GM19395 (cell line): ENCODE results near the gene RAB7A.
A peak's percentile ranks its signal among the peaks of the same experiment; 100 is the strongest.

ENCODE experiments used
- ATAC-seq: cut with Tn5 transposase; IDR thresholded peaks from one replicate; pipeline ENCODE4 v1.9.1; 2021; ENCODE audit warnings: mild to moderate bottlenecking, moderate library complexity; ENCODE audit not compliant: unreplicated experiment

The RAB7A gene

DNA sequence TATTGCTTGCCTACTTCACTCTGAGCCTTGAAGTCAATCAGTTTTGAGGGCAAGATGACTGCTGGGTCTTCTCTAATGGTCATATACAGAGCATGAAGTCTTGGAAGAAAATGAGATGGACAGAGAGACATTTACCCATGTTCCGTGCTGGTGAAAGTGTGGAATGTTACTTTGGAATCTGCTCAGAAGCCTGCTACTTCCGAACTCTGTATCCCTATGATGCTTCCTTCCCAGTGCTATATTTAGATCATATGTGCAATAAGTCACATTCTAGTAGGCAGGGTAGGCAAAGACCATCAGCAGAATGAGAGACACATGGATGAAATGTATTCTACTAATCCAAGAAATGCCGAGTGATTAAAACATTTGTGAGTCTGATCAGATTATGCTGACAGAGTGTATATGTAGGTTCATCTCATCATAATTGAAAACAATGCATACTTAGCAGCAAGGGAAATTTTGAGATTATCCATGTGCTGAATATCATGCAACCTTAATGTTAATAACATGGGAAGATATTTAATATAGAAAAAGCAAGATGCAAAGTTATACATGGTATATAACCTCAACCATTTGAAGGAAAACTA is 60.5 kb downstream of the RAB7A start:
- ATAC-seq = no peak

DNA sequence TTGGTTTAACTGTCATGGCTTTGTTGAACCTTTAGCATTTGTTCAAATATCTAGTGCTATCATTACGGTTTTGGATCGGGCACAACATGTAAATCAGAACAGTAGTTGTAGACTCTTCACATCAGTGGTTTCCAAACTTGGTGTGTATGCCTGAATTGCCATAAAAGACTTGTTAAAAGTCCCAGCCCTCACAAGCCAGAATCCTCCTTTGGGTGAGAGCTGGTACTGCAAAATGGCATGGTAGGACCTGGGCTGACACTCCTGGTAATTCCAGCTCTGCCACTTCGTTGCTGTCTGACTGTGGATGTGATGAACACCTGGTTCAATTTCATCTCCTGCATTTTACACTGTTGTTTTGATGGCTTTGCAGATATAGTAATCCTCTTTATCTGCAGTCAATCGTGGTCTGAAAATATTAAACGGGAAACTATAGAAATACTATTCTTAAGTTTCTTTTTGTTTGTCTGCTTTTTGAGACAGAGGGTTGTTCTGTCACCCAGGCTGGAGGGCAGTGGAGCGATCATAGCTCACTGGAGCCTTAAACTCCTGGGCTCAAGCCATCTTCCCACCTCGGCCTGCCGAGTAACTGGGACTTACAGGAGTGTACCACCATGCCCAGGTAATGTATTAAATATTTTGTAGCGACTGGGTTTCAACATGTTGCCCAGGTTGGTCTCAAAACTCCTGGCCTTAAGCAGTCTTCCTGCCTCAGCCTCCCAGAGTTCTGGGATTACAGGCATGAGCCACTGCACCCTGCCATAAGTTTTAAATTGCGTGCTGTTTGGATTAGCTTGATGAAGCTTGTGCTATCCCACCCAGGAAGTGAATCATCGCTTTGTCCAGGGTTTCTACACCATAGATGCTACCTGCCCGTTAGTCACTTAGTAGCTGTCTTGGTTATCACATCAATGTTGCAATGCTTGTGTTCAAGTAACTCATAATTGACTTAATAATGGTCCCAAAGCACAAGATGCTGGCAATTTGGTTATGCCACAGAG is 61.6 kb downstream of the RAB7A start:
- no peak for ATAC-seq

DNA sequence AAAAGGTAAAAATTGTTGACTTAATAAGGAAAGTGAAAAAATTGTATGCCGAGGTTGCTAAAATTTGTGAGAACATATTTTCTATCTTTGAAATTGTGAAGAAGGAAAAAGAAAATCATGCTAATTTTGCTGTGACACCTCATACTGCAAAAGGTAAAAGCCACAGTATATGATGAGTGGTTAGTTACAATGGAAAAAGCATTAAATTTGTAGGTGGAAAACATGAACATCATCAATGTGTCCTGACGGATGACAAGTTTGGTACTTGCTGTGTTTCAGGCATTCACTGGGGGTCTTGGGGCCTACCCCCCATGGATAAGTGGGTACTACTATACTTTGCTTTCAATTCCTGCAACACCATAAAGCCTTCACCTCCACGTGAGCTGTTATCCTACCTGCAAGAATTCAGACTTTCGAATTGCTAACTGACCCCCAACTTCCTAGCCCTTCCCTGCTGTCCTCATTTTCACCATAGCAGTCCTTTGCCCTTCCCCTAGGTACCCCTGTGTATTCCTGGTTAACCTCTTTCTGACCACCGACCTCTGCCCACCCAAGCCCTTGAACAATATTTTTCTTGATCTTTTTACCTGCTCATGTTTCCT is 62.4 kb downstream of the RAB7A start:
- ATAC-seq = no peak

DNA sequence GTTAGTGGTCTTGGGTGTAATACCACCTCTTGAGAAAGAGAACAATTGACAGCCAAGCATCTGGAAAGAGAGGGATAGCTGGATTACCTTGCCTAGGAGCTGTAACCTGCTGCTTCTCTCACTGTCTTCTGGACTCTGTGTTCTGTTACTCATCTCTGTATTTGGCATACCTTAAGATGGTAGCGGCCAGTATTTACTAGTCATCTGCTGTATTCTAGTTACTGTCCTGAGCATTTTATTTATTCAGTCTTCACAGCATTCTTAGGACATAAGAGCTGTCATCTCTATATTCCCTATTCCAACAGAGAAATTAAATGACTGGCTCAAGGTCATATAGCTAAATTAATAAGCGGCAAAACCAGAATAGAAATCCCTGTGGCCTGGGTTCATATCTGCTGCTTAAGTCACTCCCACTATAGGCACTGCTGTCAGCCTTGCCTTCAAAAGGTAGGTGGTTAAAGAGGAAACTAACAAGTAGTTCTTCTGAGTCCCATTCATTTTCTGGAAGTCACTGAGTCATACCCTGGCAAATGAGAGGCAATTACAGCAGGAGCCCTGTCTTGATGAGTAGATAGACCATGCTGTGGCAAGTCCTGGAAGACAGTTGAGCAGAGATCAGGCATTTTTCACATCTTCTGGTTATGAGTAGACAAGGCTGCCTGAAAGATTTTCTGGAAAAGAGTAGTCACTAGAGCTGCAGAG is 68.2 kb downstream of the RAB7A start:
- no peak for ATAC-seq

DNA sequence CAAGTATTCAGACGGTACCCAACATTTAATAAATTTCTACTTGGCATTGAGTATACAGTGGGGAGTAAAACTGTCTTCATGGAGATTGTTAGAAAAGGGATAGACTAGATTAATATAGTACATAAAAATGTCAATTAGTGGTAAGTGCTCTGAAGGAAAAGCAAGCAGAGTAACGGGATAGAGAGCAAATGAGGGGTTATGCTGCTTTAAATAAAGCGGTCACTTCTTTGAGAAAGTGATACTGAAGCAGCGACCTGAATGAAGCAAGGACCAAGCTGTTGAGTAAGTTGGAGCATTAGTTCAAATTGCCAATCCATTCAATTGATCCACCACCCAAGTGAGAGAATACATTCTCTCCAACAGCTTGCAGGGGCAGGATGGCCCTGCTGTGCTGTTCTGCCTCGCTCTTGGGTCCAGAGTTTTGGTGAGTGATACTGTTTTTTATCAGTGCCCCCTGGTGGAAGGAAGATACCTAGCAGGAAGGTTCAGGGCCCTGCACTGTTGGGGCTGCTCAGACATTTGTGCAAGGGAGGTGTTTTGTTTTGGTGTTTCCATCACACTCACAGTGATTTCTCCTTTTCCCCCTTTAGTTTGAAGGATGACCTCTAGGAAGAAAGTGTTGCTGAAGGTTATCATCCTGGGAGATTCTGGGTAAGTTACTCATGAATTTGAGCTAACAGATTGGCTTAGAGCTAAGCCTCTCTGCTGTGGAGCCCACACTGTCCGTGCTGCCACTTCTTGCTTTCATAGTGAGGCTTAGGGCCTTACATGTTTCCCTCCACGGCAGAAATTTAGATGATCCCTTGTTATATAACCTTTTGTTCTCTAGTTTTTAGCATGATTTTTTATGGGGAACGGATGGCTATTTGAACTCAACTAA is 69.0 kb downstream of the RAB7A start:
- ATAC-seq = peak; percentile 73

DNA sequence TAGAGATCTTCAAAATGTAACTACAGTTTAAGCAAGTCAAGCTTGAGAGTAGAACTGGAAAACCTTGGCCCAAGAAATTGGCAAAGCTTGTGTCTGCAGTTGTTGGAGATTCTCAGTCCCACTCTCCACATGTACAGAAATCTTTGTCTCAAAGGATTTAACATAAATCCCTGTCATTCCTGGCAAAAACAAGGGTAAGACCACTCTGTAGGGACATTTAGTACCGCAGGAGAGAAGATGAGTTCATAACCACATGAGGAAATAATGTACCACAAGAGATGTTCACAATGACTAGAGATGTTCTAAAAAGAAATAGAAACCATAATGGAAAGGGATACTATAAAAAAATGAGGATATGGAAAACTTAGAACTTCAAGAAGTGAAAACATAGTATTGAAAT is 73.7 kb downstream of the RAB7A start:
- no peak for ATAC-seq

DNA sequence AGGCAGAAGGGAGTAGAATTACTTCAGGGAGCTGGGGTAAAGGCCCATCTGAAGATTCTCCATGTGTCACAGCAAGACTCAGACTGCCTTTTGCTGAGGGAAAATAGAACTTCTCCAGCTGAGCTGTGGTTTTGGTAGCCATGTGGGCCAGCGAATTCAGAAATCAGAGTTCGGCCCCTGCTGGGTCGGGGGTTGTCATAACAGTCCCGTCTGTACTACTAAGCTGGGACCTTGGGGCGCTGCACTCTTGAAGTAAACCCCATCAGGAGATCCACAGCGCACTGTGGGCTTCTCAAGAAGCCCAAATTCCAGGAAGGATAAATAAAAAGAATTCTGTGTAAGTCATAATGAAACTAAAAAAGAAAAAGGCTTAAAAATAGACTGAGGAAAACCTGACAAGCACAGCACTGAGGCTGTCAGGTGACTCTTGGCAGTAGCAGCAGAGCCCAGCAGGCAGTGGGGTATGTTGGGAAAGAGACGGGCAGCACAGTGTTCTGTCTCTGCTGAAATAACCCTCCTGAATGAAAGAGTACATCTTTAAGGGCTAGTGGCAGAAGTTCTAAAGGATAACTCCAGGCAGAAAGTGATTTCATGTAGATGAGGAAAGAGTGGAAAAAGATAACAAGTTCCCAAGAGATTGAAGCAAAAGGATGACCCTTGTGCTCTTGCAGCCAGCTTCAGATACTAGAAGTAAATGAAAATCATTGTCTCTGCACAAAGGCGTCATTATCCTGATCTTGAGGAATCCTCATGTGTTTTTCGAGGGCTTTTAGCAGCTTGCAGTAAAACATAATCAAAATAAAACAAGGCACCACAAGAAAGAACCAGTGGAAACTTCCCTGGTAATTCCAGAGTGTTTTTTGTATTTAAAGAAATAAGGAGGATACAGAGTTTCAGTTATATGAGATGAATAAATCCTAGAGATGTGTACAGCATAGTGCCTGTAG is 74.5 kb downstream of the RAB7A start:
- no peak for ATAC-seq

DNA sequence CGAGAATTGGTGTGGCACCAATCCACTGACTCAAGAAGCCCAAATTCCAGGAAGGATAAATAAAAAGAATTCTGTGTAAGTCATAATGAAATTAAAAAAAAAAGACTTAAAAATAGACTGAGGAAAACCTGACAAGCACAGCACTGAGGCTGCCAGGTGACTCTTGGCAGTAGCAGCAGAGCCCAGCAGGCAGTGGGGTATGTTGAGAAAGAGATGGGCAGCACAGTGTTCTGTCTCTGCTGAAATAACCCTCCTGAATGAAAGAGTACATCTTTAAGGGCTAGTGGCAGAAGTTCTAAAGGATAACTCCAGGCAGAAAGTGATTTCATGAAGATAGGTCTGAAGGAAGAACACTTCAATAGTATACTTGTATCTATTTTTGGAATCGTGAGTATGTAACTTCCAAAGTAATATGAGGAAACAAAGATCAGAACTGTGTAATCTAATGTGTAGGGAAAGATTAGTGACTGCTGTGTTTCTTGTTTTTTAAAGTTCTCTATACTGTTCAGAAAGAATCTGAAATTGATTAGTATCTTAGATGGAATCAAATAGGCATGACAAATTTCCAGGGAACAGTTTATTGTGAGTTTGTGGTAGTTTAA is 75.9 kb downstream of the RAB7A start:
- ATAC-seq = no peak

DNA sequence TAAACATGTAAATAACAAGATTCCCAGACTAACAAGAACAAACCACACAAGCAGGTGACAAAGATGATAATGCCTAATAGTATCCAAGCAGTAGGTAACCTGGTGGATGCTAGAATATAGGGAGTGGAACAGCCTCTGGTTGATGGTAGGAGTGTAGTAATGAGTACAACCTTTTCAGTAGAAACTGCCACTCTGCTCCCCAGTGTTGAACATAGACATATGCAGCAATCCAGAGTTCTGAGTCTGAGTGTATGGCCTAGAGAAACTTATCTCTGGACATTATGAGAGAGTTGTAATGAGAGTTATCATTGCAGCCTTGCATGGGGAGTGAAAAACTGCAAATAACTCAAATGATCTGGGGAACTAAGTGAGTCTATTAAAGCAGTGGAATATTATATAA is 77.3 kb downstream of the RAB7A start:
- ATAC-seq = no peak

DNA sequence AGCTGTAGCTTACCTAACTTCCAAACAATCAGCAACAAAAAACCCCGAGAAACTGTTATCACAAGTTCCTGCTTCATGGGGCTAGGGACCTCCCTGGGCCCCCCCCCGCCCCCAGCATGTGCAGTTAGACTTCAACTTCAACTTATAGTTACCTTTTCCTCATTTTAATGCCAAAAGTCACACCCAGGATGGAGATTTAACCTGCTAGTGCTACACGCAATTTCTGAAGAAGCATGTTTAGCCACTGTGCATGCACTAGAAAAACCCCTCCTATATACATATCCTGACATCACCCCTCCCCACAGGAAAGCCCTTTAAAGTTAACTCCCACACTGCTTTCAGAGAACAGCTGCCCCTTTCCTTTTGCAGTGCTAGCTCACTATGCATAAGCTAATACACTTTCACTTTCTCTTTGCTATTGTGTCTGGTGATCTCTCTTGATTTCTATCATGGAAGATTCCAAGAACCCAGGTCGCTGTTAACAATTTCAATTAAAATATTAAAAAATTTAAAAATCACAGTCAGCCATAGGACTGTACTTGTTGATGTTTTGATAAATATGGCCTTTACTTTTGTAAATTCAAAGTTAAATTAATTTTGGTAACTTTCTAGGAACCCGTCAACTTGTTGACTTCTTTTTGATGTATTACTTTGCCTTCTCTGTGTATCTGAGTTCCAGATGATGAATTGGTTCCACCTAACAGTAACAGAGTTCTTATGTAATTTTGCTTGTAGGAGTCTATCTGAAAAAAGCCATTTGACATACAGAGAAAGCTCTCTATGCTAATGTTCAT is 78.2 kb downstream of the RAB7A start:
- peak; percentile 79 for ATAC-seq

DNA sequence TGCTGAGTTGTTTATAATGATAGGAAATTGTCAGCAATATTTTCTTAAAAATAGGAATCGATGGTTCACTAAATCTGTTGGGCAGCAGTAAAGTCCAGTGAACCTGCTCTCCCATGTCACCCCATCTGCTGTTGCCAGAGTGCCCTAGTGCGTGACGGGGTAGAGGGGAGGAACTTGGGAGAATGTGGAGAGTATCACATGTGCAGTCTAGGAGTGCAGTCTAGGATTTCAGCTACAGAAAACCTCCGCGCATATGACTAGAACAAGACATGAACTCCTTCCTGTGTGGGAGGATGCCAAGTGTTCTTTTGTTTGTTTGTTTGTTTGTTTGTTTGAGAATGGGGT is 78.8 kb downstream of the RAB7A start:
- ATAC-seq = no peak

DNA sequence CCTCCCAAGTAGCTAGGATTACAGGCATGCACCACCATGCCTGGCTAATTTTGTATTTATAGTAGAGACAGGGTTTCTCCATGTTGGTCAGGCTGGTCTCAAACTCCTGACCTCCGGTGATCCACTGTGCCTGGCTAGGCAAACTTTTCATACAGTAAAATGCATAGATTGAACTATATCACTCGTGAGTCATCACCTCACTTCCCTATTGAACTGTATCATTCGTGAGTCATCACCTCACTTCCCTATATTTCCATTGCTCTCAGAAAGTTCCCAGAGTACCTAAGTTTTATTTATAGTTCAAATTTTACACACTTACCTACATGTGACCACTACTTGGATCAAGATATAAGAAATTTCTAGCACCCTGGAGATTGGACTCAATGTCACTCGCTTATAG is 79.8 kb downstream of the RAB7A start:
- ATAC-seq = no peak

DNA sequence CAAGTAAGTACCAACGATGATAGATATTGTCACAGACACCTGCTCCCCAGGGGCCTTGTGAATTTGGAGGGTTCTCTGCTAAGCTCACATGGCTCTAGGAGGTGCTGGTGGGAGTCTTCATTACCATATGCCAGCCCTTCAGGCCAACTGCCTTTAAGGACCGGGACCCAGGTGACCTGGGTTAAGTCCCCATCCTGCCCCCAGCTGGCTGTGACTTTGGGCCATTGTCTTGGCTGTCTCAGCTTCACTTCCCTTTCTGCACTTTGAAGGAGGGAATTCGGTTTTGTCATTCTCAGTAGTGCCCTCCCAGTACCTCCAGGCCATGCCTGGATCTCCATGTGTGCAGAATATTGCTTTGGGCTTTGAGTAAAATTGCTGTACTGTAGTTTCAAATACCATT is 80.6 kb downstream of the RAB7A start:
- no peak for ATAC-seq

DNA sequence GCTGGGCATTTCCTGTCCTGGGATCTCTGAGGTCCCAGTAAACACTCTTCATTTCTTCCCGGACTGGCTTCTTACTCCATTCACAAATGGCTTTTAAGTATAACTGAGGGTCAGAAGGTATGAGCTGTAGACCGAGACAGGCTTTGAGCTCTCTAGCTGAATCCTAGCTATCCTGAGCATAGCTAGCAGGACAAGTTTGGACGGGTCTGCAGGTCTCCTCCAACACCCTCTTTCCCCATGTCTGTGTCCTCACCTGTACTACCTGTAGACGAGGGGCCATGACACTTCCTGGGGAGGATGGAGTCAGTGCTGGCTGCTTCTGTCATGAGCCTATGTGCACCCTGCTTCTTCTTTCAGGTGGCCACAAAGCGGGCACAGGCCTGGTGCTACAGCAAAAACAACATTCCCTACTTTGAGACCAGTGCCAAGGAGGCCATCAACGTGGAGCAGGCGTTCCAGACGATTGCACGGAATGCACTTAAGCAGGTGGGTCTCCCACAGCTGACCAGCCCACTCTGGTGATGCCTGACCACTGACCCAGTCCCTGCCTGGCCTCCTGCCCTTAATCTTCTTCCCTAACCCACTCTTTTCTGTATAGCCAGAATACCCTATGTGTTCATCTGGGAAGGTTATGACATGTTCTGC is 81.3 kb downstream of the RAB7A start:
- no peak for ATAC-seq

DNA sequence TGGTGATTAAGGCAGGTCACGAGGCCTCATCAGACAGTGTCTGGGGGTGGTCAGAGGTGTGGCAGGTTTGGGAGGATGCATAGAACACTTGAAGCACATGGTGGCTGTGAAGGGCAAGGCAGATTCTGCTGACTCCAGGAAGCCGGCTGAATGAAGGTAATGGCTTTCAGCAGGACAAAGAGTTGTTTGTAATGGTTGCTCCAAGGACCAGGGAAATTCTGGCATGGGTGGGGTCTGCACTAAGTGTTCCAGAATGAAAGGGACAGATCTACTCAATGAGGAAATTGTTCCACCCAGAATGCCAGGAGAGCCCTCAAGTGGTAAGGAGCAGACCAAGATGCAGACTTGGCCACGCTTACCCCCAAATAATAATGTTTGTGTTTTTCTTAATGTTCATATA is 82.7 kb downstream of the RAB7A start:
- no peak for ATAC-seq

DNA sequence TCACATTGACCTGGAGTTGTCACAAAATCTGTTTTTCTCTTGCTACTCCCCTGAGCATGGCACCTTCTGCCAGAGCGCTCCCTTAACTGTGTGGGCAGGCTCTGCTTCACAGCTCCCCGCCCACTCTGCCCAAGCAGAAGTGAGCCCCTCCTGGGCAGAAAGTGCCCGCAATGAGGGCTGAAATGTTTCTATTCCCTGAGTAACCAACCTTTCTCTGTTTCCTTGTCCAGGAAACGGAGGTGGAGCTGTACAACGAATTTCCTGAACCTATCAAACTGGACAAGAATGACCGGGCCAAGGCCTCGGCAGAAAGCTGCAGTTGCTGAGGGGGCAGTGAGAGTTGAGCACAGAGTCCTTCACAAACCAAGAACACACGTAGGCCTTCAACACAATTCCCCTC is 87.1 kb downstream of the RAB7A start:
- ATAC-seq = no peak

DNA sequence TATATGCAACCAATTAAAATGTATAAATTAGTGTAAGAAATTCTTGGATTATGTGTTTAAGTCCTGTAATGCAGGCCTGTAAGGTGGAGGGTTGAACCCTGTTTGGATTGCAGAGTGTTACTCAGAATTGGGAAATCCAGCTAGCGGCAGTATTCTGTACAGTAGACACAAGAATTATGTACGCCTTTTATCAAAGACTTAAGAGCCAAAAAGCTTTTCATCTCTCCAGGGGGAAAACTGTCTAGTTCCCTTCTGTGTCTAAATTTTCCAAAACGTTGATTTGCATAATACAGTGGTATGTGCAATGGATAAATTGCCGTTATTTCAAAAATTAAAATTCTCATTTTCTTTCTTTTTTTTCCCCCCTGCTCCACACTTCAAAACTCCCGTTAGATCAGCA is 88.1 kb downstream of the RAB7A start:
- ATAC-seq = no peak
